ENCODE measurements around the gene KIRREL3.

DNA sequence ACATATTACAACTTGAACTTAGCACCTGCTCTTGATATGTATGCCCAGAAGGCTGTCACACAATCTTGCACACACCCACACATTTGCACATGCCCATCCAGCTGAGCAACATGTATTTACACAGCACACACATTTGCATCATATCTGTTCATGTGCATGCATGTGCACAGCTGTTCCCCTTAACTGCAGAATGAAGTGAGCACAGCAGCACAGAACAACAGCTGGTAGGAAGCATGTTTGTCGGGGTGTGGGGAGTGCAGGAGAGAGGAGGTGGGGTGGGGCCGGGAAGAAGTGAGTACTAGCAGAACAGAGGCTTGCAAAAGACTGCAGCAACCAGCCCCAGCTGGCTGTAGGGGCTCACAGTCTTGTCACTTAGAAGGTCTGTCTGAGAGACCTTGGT lies 296.5 kb downstream of the KIRREL3 start:
- TF ChIP-seq POLR2AphosphoS5 (IDR thresholded peaks at IDR 0.05; ENCODE audit: low read depth, low read length) (no peak), POLR2A (IDR thresholded peaks at IDR 0.05; ENCODE audit: low read depth, low read length) (no peak), POU2F2 (IDR thresholded peaks at IDR 0.05; ENCODE audit: low read depth, low read length) (no peak)
